T-helper 17 cell (primary cell): ENCODE measurements around the gene C2orf81. TPM values are rescaled to one million over a fixed set of nuclear protein-coding genes. Genes with fewer than 3 reads are reported as not detected.

Experiments
- ATAC-seq: fragments of 150-1000 bp; cut with Tn5 transposase; 2 replicates; pipeline ENCODE4 v1.10.0; 2021; ENCODE audit warnings: mild to moderate bottlenecking, moderate library complexity
- DNase-seq, 3 donors: peaks; one replicate each; pipeline versions ENCODE4 v3.0.0 to v3.0.0-alpha.2; 2020 to 2021
- H3K9me3 ChIP-seq: one replicate; pipeline ENCODE4 v1.7.0; 2013; ENCODE audit warnings: low read length, mild to moderate bottlenecking; ENCODE audit not compliant: control insufficient read depth, poor library complexity, severe bottlenecking
- H3K27ac Mint-ChIP-seq: one replicate; pipeline ENCODE4 v1.8.0; 2022; ENCODE audit warnings: mild to moderate bottlenecking, moderate library complexity, mixed read lengths
- H3K27me3 Mint-ChIP-seq: one replicate; pipeline ENCODE4 v1.8.0; 2022; ENCODE audit warnings: mixed read lengths
- H3K36me3 Mint-ChIP-seq: one replicate; pipeline ENCODE4 v1.8.0; 2022; ENCODE audit warnings: low read depth, mixed read lengths
- H3K4me1 Mint-ChIP-seq: one replicate; pipeline ENCODE4 v1.8.0; 2022; ENCODE audit warnings: mild to moderate bottlenecking, mixed read lengths
- H3K4me3 Mint-ChIP-seq: one replicate; pipeline ENCODE4 v1.8.0; 2022; ENCODE audit warnings: mild to moderate bottlenecking, moderate library complexity, mixed read lengths
- total RNA-seq, 4 donors: library from RNA in 2 of 4; stranded (reverse) in 2 of 4; gene quantifications; one replicate each; pipeline ENCODE4 v1.2.3 and lab custom pipeline; 2022 to 2026

Gene C2orf81
- total RNA-seq, 2 donors from 2014 or later = 2.9 to 3.3 TPM

- Mint-ChIP-seq H3K36me3 (peaks cover 32% of the 10 kb centered on the region), H3K27ac (no peak overlapping the region), H3K27me3 (no peaks in the 10 kb centered on the region), H3K4me1 (peaks cover 4% of the 10 kb centered on the region), H3K4me3 (no peak overlapping the region)
- H3K9me3 ChIP-seq = no peaks in the 10 kb centered on the region
- no peak for ATAC-seq
- DNase-seq = no peak
These were observed 55.4 kb downstream of the C2orf81 start for GRCh38 chr2:74366036-74366435.

DNA sequence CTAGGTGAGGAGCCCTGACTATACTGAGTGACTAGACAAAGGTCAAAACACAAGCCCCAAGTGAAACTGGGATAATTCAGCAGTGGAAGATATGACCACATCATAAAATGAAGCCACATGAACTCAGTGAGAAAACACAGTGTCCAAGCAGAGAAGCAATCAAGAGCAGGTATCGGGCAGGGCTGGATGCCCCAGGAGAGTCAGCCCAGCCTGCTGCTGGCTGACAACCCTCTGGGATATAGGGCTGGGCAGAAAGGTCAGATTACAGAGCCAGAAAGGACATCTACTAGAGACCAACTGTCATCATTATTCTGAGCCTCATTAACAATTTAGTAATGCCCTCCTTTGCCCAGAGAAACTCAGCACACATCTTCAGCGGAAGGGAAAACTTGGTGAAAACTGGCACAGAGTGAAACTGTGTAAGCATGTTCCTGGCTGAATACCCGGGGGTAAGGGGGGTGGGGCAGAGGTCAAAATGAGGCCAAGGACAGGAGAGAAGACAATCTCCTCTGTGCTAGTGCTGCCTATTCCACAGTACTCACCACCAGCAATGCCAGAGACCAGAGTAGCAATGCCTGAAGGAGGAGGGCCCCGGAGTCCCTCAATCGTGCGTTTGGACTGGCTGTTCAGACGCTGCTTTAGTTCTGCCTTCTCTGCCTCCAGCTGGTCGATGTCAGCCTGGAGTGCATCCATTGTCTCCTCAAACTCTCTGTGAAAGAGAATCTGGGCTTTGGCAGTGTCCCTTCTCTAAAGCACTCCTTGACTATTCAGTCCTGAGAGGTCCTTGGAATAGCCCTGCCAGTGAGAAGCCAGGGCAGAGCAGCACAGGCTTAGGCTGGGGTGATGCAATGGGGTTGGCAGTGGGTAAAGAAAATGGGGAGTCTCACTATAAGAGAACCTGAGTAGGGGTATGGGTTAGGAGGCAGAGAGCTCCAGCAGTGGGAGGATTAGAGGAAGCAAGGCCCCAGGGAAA, 56.6 kb downstream of the C2orf81 start:
- no peak for DNase-seq
- peaks cover 31% of the 10 kb centered on the region for H3K36me3 Mint-ChIP-seq
- no peaks in the 10 kb centered on the region for H3K9me3 ChIP-seq
- H3K27me3 Mint-ChIP-seq = no peaks in the 10 kb centered on the region
- H3K4me1 Mint-ChIP-seq = peaks cover 4% of the 10 kb centered on the region
- H3K27ac Mint-ChIP-seq = no peak overlapping the region
- H3K4me3 Mint-ChIP-seq = no peak overlapping the region
- no peak for ATAC-seq

Other genes with a start within 250 kb of the C2orf81 start
- 100 to 1,000 TPM; 138 to 183 TPM for gene MOB1A, start 242.7 kb downstream of the C2orf81 start, total RNA-seq
- 10 to 100 TPM; 30.8 to 47.5 TPM for gene MTHFD2, start 223.0 kb downstream of the C2orf81 start, total RNA-seq
- 10 to 100 TPM in 1 of 2 donors, 1 to 10 TPM in 1; 9.1 to 10.5 TPM for gene SLC4A5, start 78.2 kb downstream of the C2orf81 start, total RNA-seq
- 10 to 100 TPM; 78.5 to 85.7 TPM for gene DCTN1, start 41.3 kb downstream of the C2orf81 start, total RNA-seq
- gene WDR54, start 111 bp upstream of the C2orf81 start, total RNA-seq = 10 to 100 TPM; 33.6 to 42.8 TPM
- under 1 TPM; 0.37 to 0.57 TPM for gene RTKN, start 20.3 kb upstream of the C2orf81 start, total RNA-seq
- 10 to 100 TPM; 35.1 to 45.2 TPM for gene INO80B, start 33.5 kb upstream of the C2orf81 start, total RNA-seq
- 10 to 100 TPM; 61.7 to 64.2 TPM for gene WBP1, start 36.8 kb upstream of the C2orf81 start, total RNA-seq
- 10 to 100 TPM; 66.2 to 68.9 TPM for gene MOGS, start 43.8 kb upstream of the C2orf81 start, total RNA-seq
- gene MRPL53, start 51.1 kb upstream of the C2orf81 start, total RNA-seq = 10 to 100 TPM; 31.4 to 67.9 TPM
- gene CCDC142, start 61.4 kb upstream of the C2orf81 start, total RNA-seq = 10 to 100 TPM; 13.7 to 14.7 TPM
- 10 to 100 TPM; 32.3 to 36.6 TPM for gene TTC31, start 61.5 kb upstream of the C2orf81 start, total RNA-seq
- under 1 TPM in 1 of 2 donors, not detected in 1; 0.26 TPM for gene LBX2, start 78.0 kb upstream of the C2orf81 start, total RNA-seq
- gene PCGF1, start 86.1 kb upstream of the C2orf81 start, total RNA-seq = 10 to 100 TPM; 28.2 to 31.5 TPM
- 1 to 10 TPM in 1 of 2 donors, under 1 TPM in 1; 0.16 to 1.5 TPM for gene TLX2, start 92.8 kb upstream of the C2orf81 start, total RNA-seq
- gene DQX1, start 104.6 kb upstream of the C2orf81 start, total RNA-seq = under 1 TPM in 1 of 2 donors, not detected in 1; 0.23 TPM
- 100 to 1,000 TPM; 139 to 153 TPM for gene AUP1, start 108.1 kb upstream of the C2orf81 start, total RNA-seq
- 10 to 100 TPM; 18.5 to 21.4 TPM for gene HTRA2, start 108.3 kb upstream of the C2orf81 start, total RNA-seq
- 1 to 10 TPM in 1 of 2 donors, under 1 TPM in 1; 0.75 to 2.0 TPM for gene LOXL3, start 132.3 kb upstream of the C2orf81 start, total RNA-seq
- gene DOK1, start 133.1 kb upstream of the C2orf81 start, total RNA-seq = 10 to 100 TPM in 1 of 2 donors, 1 to 10 TPM in 1; 8.3 to 14.6 TPM
- gene M1AP, start 226.7 kb upstream of the C2orf81 start, total RNA-seq = under 1 TPM in 1 of 2 donors, not detected in 1; 0.60 TPM
- gene SEMA4F, start 232.6 kb upstream of the C2orf81 start, total RNA-seq = 10 to 100 TPM in 1 of 2 donors, 1 to 10 TPM in 1; 9.5 to 11.1 TPM